BE2C (cell line): ENCODE measurements around the gene TMEM145.

Experiments
- DNase-seq: peaks from one replicate; pipeline ENCODE4 v3.0.0-alpha.2; 2020
- H3K27me3 ChIP-seq: fragments of 250-450 bp; sonication (Bioruptor Pico); 2 replicates; pipeline ENCODE4 v1.5.1; 2020; ENCODE audit warnings: mild to moderate bottlenecking
- H3K36me3 ChIP-seq: fragments of 250-450 bp; sonication (Bioruptor Pico); 2 replicates; pipeline ENCODE4 v1.5.1; 2020; ENCODE audit warnings: mild to moderate bottlenecking
- H3K4me1 ChIP-seq: fragments of 250-450 bp; sonication (Bioruptor Pico); 2 replicates; pipeline ENCODE4 v1.5.1; 2020
- H3K4me3 ChIP-seq: 2 replicates; pipeline ENCODE4 v1.5.1; 2011; ENCODE audit warnings: low read depth, low read length
- H3K9me3 ChIP-seq: fragments of 250-450 bp; sonication (Bioruptor Pico); 2 replicates; pipeline ENCODE4 v1.5.1; 2020
- TF ChIP-seq, protein P1 (sequence below): IDR thresholded peaks from 2 replicates; pipeline ENCODE4 v1.5.1; 2012; ENCODE audit warnings: mild to moderate bottlenecking, low read depth, low read length

TMEM145 gene

DNA sequence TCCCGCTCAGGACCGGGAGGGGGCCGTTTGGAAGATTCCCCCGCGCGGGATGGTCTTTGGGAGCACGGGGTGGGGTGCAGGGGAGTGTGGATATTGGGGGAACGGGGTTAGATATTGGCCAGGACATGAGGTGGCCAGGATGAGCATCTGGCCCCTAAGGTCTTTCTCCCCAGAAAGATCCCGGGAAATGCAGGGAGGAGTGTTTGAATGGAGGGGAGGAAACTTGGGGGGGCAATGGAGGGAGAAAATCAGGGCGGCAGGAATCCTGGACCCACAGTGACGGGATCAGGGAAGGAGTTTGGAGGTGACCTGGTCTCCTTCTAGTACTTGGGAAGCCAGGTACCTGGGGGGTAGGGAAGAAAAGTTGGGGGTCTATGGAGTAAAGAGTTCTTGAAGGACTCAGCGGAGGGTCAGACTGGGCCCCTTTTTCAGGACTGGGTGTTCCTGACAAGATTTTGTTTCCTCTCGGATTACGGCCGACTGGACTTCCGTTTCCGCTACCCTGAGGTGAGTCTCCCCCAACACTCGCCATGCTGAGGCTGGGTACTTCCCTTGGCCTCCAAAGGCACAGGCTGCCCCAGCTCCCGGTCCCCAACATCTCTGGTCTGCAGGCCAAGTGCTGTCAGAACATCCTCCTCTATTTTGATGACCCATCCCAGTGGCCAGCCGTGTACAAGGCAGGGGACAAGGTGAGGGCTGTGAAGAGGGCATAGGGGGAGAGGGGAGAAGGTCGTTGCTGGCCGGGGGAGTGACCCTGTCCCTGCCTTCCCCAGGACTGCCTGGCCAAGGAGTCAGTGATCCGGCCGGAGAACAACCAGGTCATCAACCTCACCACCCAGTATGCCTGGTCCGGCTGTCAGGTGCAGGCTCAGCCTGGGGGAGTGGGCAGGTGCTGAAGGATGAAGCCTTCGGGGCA lies 989 bp downstream of the TMEM145 start:
- H3K27me3 ChIP-seq, result no peaks in the 10 kb centered on the region
- H3K9me3 ChIP-seq, result no peaks in the 10 kb centered on the region
- H3K4me1 ChIP-seq, result no peaks in the 10 kb centered on the region
- no peak for DNase-seq
- peaks cover 9% of the 10 kb centered on the region; the same call in 1 of the 2 replicates for H3K36me3 ChIP-seq
- TF ChIP-seq, protein P1, sequence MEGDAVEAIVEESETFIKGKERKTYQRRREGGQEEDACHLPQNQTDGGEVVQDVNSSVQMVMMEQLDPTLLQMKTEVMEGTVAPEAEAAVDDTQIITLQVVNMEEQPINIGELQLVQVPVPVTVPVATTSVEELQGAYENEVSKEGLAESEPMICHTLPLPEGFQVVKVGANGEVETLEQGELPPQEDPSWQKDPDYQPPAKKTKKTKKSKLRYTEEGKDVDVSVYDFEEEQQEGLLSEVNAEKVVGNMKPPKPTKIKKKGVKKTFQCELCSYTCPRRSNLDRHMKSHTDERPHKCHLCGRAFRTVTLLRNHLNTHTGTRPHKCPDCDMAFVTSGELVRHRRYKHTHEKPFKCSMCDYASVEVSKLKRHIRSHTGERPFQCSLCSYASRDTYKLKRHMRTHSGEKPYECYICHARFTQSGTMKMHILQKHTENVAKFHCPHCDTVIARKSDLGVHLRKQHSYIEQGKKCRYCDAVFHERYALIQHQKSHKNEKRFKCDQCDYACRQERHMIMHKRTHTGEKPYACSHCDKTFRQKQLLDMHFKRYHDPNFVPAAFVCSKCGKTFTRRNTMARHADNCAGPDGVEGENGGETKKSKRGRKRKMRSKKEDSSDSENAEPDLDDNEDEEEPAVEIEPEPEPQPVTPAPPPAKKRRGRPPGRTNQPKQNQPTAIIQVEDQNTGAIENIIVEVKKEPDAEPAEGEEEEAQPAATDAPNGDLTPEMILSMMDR, result no peak
- H3K4me3 ChIP-seq, result peak overlapping the region; percentile 86

DNA sequence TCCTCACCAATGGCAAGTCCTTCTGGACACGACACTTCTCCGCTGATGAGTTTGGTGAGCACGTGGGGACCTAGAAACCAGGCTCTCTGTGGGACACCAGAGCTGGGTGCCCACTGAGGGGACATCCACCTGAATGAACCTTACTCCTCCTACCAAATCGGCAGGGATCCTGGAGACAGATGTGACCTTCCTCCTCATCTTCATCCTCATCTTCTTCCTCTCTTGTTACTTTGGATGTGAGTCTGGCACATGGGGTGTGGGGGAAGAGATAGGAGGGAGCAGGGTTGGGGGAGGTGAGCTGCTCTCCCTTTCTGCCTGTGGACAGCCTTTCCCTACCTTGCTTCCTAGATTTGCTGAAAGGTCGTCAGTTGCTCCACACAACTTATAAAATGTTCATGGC lies 1.9 kb downstream of the TMEM145 start:
- H3K9me3 ChIP-seq, result no peaks in the 10 kb centered on the region
- TF ChIP-seq, protein P1, result no peak
- H3K4me3 ChIP-seq, result no peak overlapping the region; the same call in 1 of the 2 replicates
- no peak for DNase-seq
- no peaks in the 10 kb centered on the region for H3K4me1 ChIP-seq
- H3K27me3 ChIP-seq, result no peaks in the 10 kb centered on the region
- peaks cover 9% of the 10 kb centered on the region; the same call in 1 of the 2 replicates for H3K36me3 ChIP-seq

DNA sequence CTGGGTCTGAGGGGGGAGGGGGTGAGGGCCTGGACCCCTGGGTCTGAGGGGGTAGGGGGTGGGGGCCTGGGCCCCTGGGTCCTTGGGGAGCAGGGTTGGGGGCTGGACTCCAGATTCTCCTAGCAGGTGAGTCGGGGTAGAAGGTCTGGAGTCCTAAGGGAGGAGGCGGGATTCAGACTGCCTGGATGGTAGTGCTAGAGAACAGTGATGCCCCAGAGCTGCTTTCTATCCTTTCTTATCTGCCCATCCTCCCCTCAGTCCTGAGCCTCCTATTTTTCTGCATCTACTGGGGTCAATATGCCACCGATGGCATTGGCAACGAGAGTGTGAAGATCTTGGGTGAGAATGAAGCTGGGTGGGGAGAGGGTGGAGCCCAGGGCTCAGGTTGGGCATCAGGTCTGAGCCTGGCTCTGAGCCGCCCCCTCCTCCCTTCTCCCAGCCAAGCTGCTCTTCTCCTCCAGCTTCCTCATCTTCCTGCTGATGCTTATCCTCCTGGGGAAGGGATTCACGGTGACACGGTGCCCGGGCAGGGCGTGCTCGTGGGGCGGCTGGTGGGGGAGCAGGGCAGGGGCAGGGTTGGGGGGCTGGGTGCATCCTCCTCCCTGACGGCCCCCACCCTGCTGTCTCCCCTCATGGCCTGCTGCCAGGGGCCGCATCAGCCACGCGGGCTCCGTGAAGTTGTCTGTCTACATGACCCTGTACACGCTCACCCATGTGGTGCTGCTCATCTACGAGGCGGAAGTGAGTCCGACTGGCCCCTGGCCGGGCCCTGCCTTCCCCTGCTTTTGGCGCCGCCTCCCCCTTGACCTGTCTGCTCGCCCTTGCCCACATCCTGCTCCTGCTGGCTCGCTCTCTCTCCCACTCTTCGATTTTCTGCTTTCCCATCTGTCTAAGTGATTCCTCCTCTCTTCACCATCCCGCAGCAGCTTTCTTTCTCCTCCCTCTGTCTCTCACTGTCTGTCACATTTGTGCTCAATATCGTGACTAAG lies 3.4 kb downstream of the TMEM145 start:
- peak; percentile 78 for DNase-seq
- Histone ChIP-seq H3K27me3 (no peaks in the 10 kb centered on the region), H3K9me3 (no peaks in the 10 kb centered on the region), H3K4me3 (peak overlapping the region; percentile 51), H3K4me1 (no peaks in the 10 kb centered on the region), H3K36me3 (peaks cover 9% of the 10 kb centered on the region; the same call in 1 of the 2 replicates)
- TF ChIP-seq, protein P1, result no peak

DNA sequence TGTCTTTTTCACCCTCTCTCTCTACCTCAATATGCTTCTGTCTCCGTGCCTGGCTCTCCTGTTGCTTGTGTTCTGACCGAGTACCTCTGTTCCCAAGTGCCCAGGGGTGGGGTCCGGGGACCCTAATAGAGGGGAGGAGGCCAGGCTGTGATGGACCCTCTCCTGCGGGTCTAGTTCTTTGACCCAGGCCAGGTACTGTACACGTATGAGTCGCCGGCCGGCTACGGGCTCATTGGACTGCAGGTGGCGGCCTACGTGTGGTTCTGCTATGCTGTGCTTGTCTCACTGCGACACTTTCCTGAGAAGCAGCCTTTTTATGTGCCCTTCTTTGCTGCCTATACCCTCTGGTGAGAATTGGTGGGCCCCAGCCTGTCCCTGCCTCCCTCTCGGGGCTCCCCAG lies 4.4 kb downstream of the TMEM145 start:
- H3K36me3 ChIP-seq, result peaks cover 9% of the 10 kb centered on the region; the same call in 1 of the 2 replicates

DNA sequence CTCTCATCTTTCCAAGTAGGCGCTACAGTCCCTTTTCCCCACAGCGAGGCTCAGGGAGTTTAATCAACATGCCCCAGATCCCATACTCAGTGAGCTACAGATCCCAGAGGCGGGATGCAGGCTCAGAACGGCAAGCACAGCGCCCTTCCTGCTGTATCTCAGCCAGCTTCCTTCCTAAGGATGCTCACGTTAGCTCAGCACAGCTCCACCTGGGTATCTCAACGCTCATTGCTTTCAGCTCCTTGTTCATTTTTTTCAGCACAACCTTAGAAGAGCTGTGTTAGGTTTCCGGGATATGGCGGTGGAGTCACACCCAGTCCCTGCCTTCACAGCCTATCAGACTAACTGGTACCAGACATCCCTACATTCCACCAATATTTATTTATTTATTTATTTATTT lies 9.2 kb downstream of the TMEM145 start:
- Histone ChIP-seq H3K27me3 (no peaks in the 10 kb centered on the region), H3K4me1 (no peaks in the 10 kb centered on the region; the same call in 1 of the 2 replicates)
- no peak for DNase-seq

More for the DNA sequence above, 4.4 kb downstream of the TMEM145 start:
- TF ChIP-seq, protein P1, result no peak
- H3K4me1 ChIP-seq, result no peaks in the 10 kb centered on the region
- peak overlapping the region; percentile 51; the same call in 1 of the 2 replicates for H3K4me3 ChIP-seq
- no peaks in the 10 kb centered on the region for H3K27me3 ChIP-seq
- no peak for DNase-seq
- no peaks in the 10 kb centered on the region for H3K9me3 ChIP-seq

More for the DNA sequence above, 9.2 kb downstream of the TMEM145 start:
- no peaks in the 10 kb centered on the region for H3K9me3 ChIP-seq
- no peaks in the 10 kb centered on the region for H3K36me3 ChIP-seq
- H3K4me3 ChIP-seq, result no peak overlapping the region
- TF ChIP-seq, protein P1, result no peak
